GM12878 (cell line): ENCODE results near the gene COL8A2. TPM values are rescaled to one million over a fixed set of nuclear protein-coding genes. Genes with fewer than 3 reads are reported as not detected.

Experiments used
- ATAC-seq: fragments of 200-7000 bp; cut with Tn5 transposase; 3 replicates; pipeline ENCODE4 v1.9.1; 2020; ENCODE audit warnings: mild to moderate bottlenecking, moderate library complexity
- BruUV-seq: library from RNA; stranded (reverse); fragments of 400-500 nt; replicated peaks from 2 replicates; lab custom pipeline; 2021; lab: Mats Ljungman, UMichigan
- CTCF ChIA-PET: fragments of 300-600 bp; sonication (Branson Sonifier 250); formaldehyde crosslinking; extraction: SDS; loops from one replicate; lab custom pipeline; 2021; ENCODE audit warnings: inconsistent platforms; lab: Yijun Ruan, JAX
- POLR2A ChIA-PET: fragments of 350-600 bp; formaldehyde crosslinking; extraction: SDS; loops from one replicate; lab custom pipeline; 2021; ENCODE audit warnings: inconsistent platforms; lab: Charles Lee
- RAD21 ChIA-PET: fragments of 300-600 bp; sonication (Branson Sonifier 250); formaldehyde crosslinking; loops from one replicate; lab custom pipeline; 2023; ENCODE audit warnings: antibody characterized with exemption; ENCODE audit not compliant: unreplicated experiment; lab: Charles Lee
- SMC1A ChIA-PET: fragments of 300-600 bp; sonication (Branson Sonifier 250); formaldehyde crosslinking; loops from one replicate; lab custom pipeline; 2023; ENCODE audit not compliant: unreplicated experiment, uncharacterized antibody; lab: Charles Lee
- DNase-seq: peaks from one replicate; pipeline ENCODE4 v3.0.0-alpha.2; 2011; ENCODE audit warnings: low read depth, low spot score
- FAIRE-seq: peaks from 3 replicates; lab custom pipeline; 2011; peaks lifted over from hg19 to GRCh38; lab: Jason Lieb, UNC
- H2AFZ ChIP-seq: 2 replicates; pipeline ENCODE4 v1.6.0; 2011; ENCODE audit warnings: low read depth, low read length, control low read depth; ENCODE audit not compliant: control insufficient read depth
- H3K27ac ChIP-seq: 2 replicates; pipeline ENCODE4 v1.5.1; 2011; ENCODE audit warnings: control low read depth; ENCODE audit not compliant: control insufficient read depth, insufficient read depth
- H3K27me3 ChIP-seq, 2 experiments: replicated peaks in 1 of 2; 2 replicates each; pipeline versions ENCODE4 v1.6.0 to v1.6.1; 2011; ENCODE audit warnings: low read length in 1 of 2; ENCODE audit not compliant: control insufficient read depth in 2 of 2, insufficient read depth in 2 of 2
- H3K36me3 ChIP-seq, 2 experiments: 2 replicates each; pipeline ENCODE4 v1.5.1; 2011; ENCODE audit warnings: low read length in 1 of 2; ENCODE audit not compliant: control insufficient read depth in 2 of 2, insufficient read depth in 2 of 2
- H3K4me1 ChIP-seq: 2 replicates; pipeline ENCODE4 v1.6.1; 2011; ENCODE audit warnings: mild to moderate bottlenecking, low read length, moderate library complexity, mixed read lengths; ENCODE audit not compliant: control insufficient read depth, insufficient read depth
- H3K4me2 ChIP-seq: 2 replicates; pipeline ENCODE4 v1.6.0; 2011; ENCODE audit warnings: control low read depth; ENCODE audit not compliant: control insufficient read depth, insufficient read depth
- H3K4me3 ChIP-seq: fragments of 200-600 bp; sonication (generic); 2 replicates; pipeline ENCODE4 v1.5.1; 2016
- H3K79me2 ChIP-seq: 2 replicates; pipeline ENCODE4 v1.6.0; 2011; ENCODE audit warnings: low read length; ENCODE audit not compliant: control insufficient read depth, insufficient read depth
- H3K9ac ChIP-seq: 2 replicates; pipeline ENCODE4 v1.8.0; 2011; ENCODE audit warnings: low read length, control low read depth, mixed read lengths; ENCODE audit not compliant: control insufficient read depth, insufficient read depth
- H3K9me3 ChIP-seq: replicated peaks from 3 replicates; pipeline ENCODE4 v1.5.1; 2011; ENCODE audit warnings: mild to moderate bottlenecking, low read length; ENCODE audit not compliant: control insufficient read depth, insufficient read depth
- H4K20me1 ChIP-seq: 2 replicates; pipeline ENCODE4 v1.6.0; 2011; ENCODE audit not compliant: control insufficient read depth, insufficient read depth
- CBFB ChIP-seq: IDR thresholded peaks from 2 replicates; pipeline ENCODE4 v1.6.1; 2016; ENCODE audit warnings: antibody characterized with exemption, low read depth
- HCFC1 ChIP-seq: fragments of 150-350 bp; IDR thresholded peaks from 2 replicates; pipeline ENCODE4 v1.6.1; 2014; ENCODE audit warnings: low read length
- MEF2B ChIP-seq: fragments of 450-650 bp; IDR thresholded peaks from 2 replicates; pipeline ENCODE4 v1.6.1; 2018; ENCODE audit warnings: mild to moderate bottlenecking, moderate library complexity; ENCODE audit not compliant: partially characterized antibody, poor library complexity, severe bottlenecking
- MTA3 ChIP-seq: IDR thresholded peaks from 2 replicates; pipeline ENCODE4 v1.6.1; 2012; ENCODE audit warnings: low read length, inconsistent platforms, borderline replicate concordance
- NKRF ChIP-seq: fragments of 450-650 bp; conservative IDR thresholded peaks from 2 replicates; pipeline ENCODE4 v1.6.1; 2017; ENCODE audit warnings: mild to moderate bottlenecking, moderate library complexity
- NR2C2 ChIP-seq: IDR thresholded peaks from 2 replicates; pipeline ENCODE4 v1.6.1; 2011; ENCODE audit warnings: borderline replicate concordance, low read depth; ENCODE audit not compliant: control insufficient read depth, insufficient read length
- RCOR1 ChIP-seq: conservative IDR thresholded peaks from 2 replicates; pipeline ENCODE4 v1.6.1; 2012; ENCODE audit warnings: low read depth, low read length, improper control_type of control experiment
- STAT3 ChIP-seq: IDR thresholded peaks from 2 replicates; pipeline ENCODE4 v1.6.1; 2011; ENCODE audit warnings: low read depth, low read length, improper control_type of control experiment
- SUZ12 ChIP-seq: fragments of 200-600 bp; sonication (generic); IDR thresholded peaks from one replicate; pipeline ENCODE4 v1.6.1; 2018; ENCODE audit warnings: antibody characterized with exemption, mild to moderate bottlenecking; ENCODE audit not compliant: unreplicated experiment
- WGBS: methylation state at CpG from one replicate; pipeline ENCODE4 v1.1.6; 2016; ENCODE audit warnings: low lambda C conversion rate; ENCODE audit not compliant: insufficient replicate concordance, insufficient coverage; ENCODE audit errors: missing lambda C conversion rate; 5-methylcytosine and 5-hydroxymethylcytosine counted together
- in situ Hi-C: fragments of 300-500 bp; cut with MboI; formaldehyde crosslinking; loops from 9 replicates; pipeline ENCODE4 v1.14.3; 2018; ENCODE audit warnings: mixed read lengths
- intact Hi-C: fragments of 100-400 bp; cut with micrococcal nuclease; formaldehyde crosslinking; loops from one replicate; pipeline ENCODE4 v1.14.2; 2022; ENCODE audit not compliant: unreplicated experiment
- polyA plus RNA-seq, 11 experiments: library from polyadenylated mRNA; depleted of rRNA in 4 of 11; unstranded in 6 of 11; stranded (reverse) in 5 of 11; fragments of >200 nt; fragmentation: Nextera tagmentation in 4 of 11; fragmentation: Illumina TruSeq in 1 of 11; extraction: Ambion mirVana in 4 of 11; extraction: Trizol in 1 of 11; gene quantifications; 1 replicate in 1 of 11; 2 replicates in 10 of 11; pipeline versions ENCODE4 v1.2.1 to v1.2.3, GENCODE V29; 2011 to 2016; ENCODE audit warnings: inconsistent platforms in 2 of 11, missing spikeins in 2 of 11, low read depth in 1 of 11
- total RNA-seq, 4 experiments: library from RNA; depleted of rRNA in 3 of 4; stranded (reverse); fragments of >200 nt in 3 of 4; fragmentation: Illumina TruSeq in 1 of 4; extraction: Trizol in 1 of 4; gene quantifications; 2 replicates each; pipeline versions ENCODE4 v1.2.1 to v1.2.3, GENCODE V29; 2013 to 2021

The COL8A2 gene
- total and polyA plus RNA-seq, 10 of the 15 experiments (the other 5 are each of a cell fraction or from before 2014, with no cell fraction given): 0.01 TPM; not detected in 9

- Histone ChIP-seq H3K4me2 (no peak overlapping the region), H3K27ac (no peak overlapping the region), H3K79me2 (no peaks in the 10 kb centered on the region), H2AFZ (no peak overlapping the region), H3K9me3 (no peaks in the 10 kb centered on the region), H3K4me3 (no peak overlapping the region), H4K20me1 (no peaks in the 10 kb centered on the region), H3K4me1 (no peaks in the 10 kb centered on the region), H3K36me3 (no peaks in the 10 kb centered on the region), H3K9ac (no peak overlapping the region), H3K27me3 (no peaks in the 10 kb centered on the region)
- TF ChIP-seq MTA3 (no peak), NKRF (no peak), MEF2B (no peak), NR2C2 (no peak), RCOR1 (no peak), SUZ12 (no peak), CBFB (no peak), HCFC1 (no peak), STAT3 (no peak)
- in situ Hi-C loops: loop anchor here (10.0 kb wide), 1 partner anchor 179 kb away; no protein-coding TSS in a partner anchor
- RAD21 ChIA-PET: no interaction called here
- intact Hi-C loops: no loop called here
- DNase-seq (no peak), ATAC-seq (no peak), FAIRE-seq (no peak)
- POLR2A ChIA-PET: no interaction called here
- SMC1A ChIA-PET: no interaction called here
- CTCF ChIA-PET: interaction anchor here (1.0 kb wide), 2 partner anchors 28 to 179 kb away, joined by 3 to 5 read pairs; no protein-coding TSS in a partner anchor
- BruUV-seq: no TSS peak
- 6% methylated on average over 5 of the region's 5 CpGs for WGBS
Observed at GRCh38 chr1:36106269-36106668, 18.8 kb downstream of the COL8A2 start.
